MM.1S (cell line): ENCODE data around the gene EIF4G2.
"Not testable (repeated sequence)": the region's sequence is repeated elsewhere in the genome, so short reads cannot be mapped to it uniquely, and the experiment has no call there.

ENCODE experiments used
- CTCF ChIP-seq: fragments of 300-600 bp; sonication (generic); IDR thresholded peaks from 2 replicates; pipeline ENCODE4 v1.5.1; 2016; ENCODE audit warnings: antibody characterized with exemption, low read length, mixed read lengths
- EZH2phosphoT487 ChIP-seq: fragments of 300-600 bp; sonication (generic); IDR thresholded peaks from 2 replicates; pipeline ENCODE4 v1.6.1; 2018; ENCODE audit warnings: antibody characterized with exemption, low read length

- not testable (repeated sequence) for TF ChIP-seq CTCF, EZH2phosphoT487
Observed at GRCh38 chr11:10822491-10822890, 13.8 kb upstream of the EIF4G2 start.
